AG09319 (cell line): ENCODE measurements around the gene CDKL1.
"Not testable (repeated sequence)": the region's sequence is repeated elsewhere in the genome, so short reads cannot be mapped to it uniquely, and the experiment has no call there.

ENCODE experiments used
- DNase-seq: peaks from one replicate; pipeline ENCODE4 v3.0.0-alpha.2; 2010; ENCODE audit warnings: low read depth; ENCODE audit errors: extremely low read depth
- CTCF ChIP-seq: IDR thresholded peaks from 2 replicates; pipeline ENCODE4 v1.5.1; 2011; ENCODE audit warnings: low read depth, mild to moderate bottlenecking, inconsistent platforms, low read length, moderate library complexity

CDKL1 gene

GRCh38 chr14:50333014-50333509, 63.6 kb downstream of the CDKL1 start:
- no peak for TF ChIP-seq CTCF
- DNase-seq: no peak

- TF ChIP-seq CTCF: no peak
Measured at GRCh38 chr14:50331596-50331995, 65.1 kb downstream of the CDKL1 start.

GRCh38 chr14:50321009-50321660, 75.5 kb downstream of the CDKL1 start:
- peak; percentile 96 for TF ChIP-seq CTCF
- DNase-seq: peak; percentile 79

More at GRCh38 chr14:50331596-50331995, 65.1 kb downstream of the CDKL1 start:
- no peak for DNase-seq

GRCh38 chr14:50320283-50320682, 76.4 kb downstream of the CDKL1 start:
- TF ChIP-seq CTCF: no peak
- no peak for DNase-seq

GRCh38 chr14:50319721-50320120, 77.0 kb downstream of the CDKL1 start:
- TF ChIP-seq CTCF: no peak
- no peak for DNase-seq

- TF ChIP-seq CTCF: no peak
- no peak for DNase-seq
Measured at GRCh38 chr14:50319293-50319692, 77.4 kb downstream of the CDKL1 start.

GRCh38 chr14:50318031-50318626, 78.6 kb downstream of the CDKL1 start:
- TF ChIP-seq CTCF: peak; percentile 67
- DNase-seq: no peak

- DNase-seq: not testable (repeated sequence)
Measured at GRCh38 chr14:50314098-50314497, 82.6 kb downstream of the CDKL1 start.
